GM21367 (cell line): ENCODE data around the gene PRDX5.
"Not testable (repeated sequence)": the region's sequence is repeated elsewhere in the genome, so short reads cannot be mapped to it uniquely, and the experiment has no call there.

Experiments
- ATAC-seq: cut with Tn5 transposase; IDR thresholded peaks from one replicate; pipeline ENCODE4 v1.9.1; 2021; ENCODE audit not compliant: unreplicated experiment

Gene PRDX5

DNA sequence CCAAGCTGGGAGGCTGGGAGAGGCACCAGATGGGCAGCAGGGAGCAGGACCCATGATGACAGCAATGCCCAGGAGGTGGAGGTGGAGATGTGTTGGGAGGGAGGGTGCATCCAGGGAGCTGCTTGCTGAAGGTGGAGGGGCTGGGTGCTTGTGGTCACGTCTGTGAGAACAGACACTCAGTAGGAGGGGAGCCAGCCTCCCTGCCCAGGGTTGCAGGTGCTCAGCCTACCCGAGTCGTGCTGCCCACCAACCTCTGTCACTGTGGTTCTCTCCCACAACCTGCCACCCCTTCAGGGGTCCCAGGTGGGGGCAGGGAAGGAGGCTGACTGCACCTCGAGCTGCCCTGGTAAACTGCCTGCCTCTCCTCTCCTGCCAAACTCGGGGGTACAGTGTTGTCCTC, 5.5 kb downstream of the PRDX5 start:
- no peak for ATAC-seq

DNA sequence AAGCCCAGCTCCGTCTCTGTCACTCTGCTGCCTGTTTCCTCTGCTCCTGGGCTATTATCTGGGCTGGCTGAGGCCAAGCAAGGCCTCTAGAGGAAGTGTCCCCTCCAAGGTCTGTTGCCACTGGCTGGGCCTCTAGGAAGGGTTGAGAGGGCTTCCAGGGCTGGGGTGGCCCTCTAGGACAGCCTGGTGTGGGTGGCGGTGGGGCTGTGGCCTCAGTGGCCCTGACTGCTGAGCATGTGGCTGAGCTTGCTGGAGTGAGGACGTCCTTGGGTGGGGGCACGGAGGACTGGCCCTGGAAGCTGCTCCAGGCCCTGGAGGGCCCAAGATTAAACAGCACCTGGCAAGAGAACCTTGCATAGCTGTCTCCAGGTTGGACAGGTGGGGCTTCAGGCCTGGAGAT, 6.1 kb downstream of the PRDX5 start:
- not testable (repeated sequence) for ATAC-seq

DNA sequence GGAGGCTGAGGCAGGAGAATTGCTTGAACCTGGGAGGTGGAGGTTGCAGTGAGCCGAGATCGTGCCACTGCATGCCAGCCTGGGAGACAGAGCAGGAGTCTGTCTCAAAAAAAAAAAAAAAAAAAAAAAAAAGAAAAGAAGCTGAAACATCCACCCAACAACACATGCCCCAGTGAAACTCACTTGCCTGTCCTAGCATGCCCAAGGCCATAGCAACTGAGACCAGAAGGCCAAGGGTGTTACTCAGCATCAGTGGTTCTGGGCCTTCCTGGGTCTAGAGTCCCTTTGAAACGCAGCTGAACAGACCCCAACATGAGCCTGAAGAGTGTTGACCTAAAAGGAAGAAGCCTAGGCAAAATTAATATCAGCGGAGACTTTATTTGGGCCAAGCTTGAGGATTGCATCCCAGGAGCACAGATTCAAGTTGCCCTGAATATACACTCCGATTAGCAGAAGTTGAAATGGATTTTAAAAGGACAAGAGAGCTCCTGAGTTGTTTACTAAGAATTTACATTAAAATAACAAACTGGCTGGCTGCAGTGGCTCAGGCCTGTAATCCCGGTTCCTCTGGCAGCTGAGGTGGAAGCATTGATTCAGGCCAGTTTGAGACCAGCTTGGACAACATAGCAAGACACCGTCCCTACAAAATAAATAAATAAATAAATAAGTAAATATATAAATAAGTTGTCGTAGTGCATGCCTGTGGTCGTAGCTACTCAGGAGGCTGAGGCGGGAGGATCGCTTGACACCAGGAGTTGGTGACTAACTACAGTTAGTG, 7.0 kb downstream of the PRDX5 start:
- ATAC-seq = no peak

DNA sequence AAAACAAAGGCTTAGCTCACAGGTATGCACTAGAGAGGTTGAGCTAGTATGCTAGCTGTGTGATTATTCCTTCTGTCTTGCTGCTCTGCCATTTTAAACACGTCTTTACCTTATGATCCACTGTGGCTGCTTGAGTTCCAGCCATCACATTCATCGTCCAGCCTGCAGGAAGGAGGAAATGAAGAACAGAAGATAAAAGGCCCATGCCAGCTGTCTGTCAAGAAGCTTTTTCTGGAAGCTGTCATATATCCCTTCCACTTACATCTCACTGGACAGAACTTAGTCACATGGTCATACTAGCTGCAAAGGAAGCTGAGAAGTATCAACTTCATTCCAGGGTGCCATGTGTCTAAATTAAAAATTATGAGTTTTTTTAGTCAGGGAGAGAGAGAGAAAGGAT, 9.5 kb downstream of the PRDX5 start:
- ATAC-seq = no peak

DNA sequence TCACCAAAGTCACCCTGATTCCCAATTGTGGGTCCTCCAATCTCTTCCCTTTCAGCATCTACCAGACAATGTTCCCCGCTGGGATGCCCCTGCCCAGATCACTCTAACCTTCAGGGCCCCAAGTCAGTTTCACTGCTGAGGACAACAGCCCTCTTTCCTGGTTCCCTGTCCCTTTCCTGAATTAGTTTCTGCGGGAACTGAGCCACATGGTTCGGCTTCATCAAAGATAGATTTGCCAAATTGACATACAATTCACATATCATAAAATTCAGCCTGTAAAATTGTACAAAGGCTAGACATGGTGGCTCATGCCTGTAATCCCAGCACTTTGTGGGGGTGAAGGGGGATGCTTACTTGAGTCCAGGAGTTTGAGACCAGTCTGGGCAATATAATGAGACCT, 10.1 kb downstream of the PRDX5 start:
- no peak for ATAC-seq

DNA sequence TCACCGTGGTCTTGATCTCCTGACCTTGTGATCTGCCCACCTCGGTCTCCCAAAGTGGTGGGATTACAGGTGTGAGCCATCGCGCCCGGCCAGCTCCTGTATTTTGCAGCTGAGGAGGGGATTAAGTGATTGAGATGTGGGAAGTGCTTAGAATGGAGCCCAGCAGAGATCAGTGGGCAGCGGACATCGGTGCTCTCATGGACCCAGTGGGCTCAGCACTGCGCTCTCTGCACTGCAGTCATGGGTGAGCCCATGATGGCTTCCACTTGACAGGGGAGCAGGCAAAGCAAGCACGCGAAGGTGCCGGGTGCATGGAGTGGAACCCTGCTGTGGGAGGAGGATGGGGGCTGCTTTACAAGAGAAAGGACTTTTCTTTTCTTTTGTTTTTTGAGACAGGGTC, 13.0 kb downstream of the PRDX5 start:
- no peak for ATAC-seq

DNA sequence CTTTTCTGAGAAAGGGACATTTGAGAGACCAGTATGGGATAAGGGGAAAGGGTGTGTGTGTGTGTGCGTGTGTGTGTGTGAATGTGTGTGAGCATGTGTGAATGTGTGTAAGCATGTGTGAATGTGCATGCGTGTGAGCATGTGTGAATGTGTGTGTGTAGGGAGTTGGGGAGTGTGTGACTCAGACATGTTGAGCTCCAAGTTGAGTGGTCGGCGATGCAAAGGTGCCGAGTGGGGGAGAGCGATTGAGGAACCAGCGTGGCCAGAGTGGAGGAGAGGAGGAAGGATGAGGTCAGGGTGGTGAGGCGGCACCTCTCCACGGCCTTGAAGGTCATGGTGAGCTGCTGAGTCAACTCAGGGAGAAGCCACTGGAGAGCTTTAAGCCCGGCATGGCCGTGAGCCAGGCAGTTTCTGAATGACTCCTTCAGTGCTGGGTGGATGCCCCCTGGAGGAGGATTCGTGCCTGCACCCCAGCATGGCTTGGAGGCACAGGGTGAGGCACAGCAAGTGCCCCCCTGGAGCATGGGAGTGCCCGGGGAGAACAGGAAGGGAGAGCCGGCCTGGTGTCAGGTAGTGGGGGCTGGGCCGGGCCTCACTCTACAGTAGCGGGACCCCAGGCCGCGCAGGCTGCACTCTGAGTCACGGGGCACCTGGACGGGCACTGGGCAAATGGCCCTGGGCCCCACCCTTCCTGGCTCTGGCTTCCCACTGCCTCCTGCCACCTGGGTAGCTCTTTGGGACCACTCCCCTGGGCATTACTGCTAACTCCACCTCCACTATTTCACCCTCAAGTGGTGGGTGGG, 13.8 kb downstream of the PRDX5 start:
- no peak for ATAC-seq

DNA sequence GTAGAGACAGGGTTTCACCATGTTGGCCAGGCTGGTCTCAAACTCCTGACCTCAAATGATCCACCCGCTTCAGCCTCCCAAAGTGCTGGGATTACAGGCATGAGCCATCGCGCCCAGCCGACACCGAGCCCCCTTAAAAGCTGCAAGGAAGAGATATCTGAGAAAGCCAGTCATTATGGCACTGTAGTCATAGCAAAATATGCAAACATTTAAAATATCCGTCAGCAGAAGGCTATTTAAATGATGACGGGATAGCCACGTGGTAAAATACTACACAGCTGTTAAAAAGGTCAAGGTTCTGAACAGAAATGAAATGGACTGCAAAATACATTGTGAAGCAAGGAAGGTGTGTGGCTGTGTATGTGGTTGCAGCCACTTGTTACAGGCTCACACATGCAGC, 15.6 kb downstream of the PRDX5 start:
- ATAC-seq = no peak

DNA sequence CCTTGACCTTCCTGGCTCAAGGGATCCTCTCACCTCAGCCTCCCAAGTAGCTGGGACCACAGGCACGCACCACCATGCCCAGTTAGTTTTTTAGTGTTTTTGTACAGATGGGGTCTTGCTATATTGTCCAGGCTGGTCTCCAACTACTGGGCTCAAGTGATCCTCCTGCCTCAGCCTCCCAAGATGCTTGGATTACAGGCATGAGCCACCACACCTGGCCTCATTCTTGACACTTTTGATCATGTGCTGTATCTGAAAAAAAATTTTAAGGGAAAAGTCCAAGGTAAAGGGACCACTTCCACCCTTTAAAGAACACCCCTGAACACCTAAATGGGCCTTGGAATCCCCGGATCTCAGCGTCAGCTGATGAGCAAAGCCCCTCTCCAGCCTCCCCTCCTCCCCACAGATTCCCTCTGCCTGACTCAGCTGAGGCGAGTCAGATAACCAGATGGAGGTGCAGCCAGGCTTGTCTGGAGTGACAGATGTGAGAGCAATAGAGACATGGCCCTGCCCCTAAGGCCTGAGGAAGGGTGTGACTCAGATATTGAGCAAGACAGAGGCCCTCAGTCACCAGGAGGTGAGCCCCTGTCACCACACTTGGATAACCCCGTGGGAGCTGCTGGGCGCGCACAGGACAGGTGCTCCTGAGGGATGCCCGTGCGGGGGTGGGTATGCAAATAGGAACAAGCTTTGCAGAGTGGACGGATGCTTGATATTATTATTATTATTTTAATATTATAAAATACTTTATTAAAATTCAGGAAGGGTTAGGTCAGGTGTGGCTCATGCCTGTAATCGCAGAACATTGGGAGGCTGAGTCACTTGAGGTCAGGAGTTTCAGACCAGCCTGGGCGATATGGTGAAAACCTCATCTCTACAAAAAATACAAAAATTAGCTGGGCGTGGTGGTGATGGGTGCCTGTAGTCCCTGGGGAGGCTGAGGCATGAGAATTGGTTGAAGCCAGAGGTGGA, 17.1 kb downstream of the PRDX5 start:
- peak; percentile 60 for ATAC-seq

DNA sequence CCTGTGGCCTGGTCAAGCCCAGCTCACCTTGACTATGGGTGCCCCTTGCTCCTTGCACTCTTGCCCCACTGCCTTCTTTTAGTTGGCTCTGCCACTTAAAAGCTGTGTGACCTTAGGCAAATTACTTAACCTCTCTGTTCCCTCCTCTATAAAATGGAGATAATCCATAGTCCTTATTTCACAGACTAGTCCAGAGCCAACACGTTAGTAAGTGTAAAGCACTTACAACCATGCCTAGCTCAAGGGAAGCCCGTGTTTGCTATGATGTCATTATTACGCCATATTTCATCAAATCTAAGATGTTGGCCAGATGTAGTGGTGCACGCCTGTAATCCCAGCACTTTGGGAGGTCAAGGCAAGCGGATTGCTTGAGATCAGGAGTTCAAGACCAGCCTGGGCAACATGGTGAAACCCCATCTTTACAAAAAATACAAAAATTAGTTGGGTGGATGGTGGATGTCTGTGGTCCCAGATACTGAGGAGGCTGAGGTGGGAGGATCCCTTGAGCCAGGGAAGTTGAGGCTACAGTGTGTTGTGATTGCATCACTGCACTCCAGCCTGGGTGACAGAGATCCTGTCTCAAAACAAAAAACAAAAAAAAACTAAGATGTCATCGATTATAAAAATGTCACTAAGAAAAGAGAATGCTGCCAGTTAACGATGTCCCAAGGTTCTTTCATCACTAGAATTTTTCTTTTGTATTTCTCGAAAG, 19.8 kb downstream of the PRDX5 start:
- no peak for ATAC-seq

DNA sequence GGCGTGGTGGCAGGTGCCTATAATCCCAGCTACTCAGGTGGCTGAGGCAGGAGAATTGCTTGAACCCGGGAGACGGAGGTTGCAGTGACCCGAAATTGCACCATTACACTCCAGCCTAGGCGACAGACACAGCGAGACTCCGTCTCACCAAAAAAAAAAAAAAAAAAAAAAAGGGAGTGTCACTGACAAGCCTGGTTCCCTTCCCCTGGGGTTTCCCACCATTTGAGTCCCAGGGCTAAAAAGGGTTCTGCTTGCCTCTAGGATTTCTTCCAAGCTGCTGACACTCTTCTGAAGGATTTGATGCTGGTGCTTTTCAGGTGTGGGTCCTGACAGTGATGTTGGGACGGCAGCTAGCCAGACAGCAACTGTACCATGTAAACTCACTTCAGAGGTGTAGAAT, 20.8 kb downstream of the PRDX5 start:
- ATAC-seq = no peak

DNA sequence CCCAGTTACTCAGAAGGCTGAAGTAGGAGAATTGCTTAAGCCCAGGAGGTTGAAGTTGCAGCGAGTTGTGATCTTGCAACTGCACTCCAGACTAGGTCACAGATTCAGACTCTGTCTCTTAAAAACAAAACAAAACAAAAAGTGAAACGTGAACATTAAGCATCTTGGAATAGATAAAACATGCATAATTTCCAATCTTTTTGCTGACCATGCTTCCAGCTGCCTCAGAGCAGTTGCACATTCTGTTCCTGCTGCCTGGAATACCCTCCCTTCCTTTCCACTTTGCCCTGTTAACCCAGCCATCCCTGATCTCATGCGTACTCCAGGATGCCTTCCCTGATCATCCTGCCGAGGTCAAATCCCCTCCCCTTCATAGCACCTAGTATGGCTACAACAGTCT, 21.4 kb downstream of the PRDX5 start:
- no peak for ATAC-seq

DNA sequence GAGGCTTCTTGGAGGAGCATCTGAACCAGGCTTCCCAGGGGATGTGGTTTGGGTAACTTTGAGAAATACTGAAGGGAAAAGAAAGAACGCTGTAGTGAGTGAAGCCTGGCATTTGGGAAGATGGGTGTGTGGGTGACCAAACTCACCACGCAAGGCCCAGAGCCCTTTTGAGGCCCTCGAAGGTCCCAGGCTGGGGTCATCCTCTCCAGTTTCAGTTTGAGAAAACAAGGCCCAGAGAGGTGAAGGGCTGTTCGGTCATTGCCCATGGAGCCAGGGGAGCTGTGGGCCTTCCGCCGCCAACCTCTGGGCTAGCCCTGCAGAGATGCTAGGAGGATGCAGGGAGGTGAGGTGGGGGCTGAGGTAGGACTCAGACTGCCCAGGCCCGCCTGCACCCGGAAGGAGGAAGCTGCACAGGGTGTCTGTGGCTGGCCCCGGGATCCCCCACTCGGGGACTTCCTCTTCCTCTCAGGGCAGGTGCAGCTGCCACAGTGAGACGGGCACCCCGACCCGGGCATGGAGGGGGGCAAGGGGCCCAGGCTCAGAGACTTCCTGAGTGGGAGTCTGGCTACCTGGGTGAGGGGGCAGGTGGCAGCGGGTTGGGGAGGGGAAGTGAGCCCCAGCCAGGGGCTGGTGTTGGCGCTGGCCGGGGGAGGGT, 22.0 kb downstream of the PRDX5 start, which contains the start of gene CCDC88B:
Gene CCDC88B (plus strand): TSS at position 451 of the 655 bp plus-strand sequence. CDS start 63 bp downstream, at position 514.
- peak; percentile 42 for ATAC-seq

DNA sequence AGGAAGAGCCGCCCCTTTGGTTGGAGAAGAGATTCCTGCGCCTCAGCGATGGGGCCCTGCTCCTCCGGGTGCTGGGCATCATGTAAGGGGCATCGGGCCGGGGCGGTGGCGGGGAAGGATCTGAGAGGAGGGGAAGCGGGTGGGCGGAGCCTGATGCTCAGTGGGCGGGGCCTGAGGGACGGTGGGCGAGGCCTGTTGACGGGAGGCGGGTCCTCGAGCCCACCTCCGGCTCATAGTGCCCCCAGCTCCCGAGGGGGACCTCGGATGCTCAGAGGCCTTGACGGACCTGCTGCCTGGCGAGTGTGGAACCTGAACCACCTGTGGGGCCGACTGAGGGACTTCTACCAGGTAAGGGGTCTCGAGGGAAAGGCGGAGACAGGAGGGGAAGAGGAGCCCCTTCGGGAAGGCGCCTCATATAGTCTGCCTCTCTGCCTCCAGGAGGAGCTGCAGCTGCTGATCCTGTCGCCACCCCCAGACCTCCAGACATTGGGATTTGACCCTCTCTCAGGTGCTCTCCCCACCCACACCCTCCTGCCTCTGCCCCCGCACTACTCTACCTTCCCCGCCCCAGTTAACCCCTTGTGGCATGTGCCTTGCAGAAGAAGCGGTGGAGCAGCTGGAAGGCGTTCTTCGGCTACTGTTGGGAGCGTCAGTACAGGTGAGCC, 22.9 kb downstream of the PRDX5 start:
- ATAC-seq = no peak

DNA sequence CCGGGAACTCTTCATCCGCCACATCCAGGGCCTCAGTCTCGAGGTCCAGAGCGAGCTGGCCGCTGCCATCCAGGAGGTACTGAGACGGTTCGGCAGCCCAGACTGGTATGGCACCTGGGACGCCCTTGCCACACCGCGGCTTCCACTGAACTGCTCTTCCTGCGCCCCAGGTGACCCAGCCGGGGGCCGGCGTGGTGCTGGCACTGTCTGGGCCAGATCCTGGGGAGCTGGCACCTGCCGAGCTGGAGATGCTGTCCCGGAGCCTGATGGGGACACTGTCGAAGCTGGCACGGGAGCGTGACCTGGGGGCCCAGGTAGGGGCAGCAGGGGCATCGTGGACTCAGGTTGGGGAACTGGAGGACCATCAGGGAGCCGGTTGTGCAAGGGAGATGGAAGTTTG, 23.5 kb downstream of the PRDX5 start:
- no peak for ATAC-seq

DNA sequence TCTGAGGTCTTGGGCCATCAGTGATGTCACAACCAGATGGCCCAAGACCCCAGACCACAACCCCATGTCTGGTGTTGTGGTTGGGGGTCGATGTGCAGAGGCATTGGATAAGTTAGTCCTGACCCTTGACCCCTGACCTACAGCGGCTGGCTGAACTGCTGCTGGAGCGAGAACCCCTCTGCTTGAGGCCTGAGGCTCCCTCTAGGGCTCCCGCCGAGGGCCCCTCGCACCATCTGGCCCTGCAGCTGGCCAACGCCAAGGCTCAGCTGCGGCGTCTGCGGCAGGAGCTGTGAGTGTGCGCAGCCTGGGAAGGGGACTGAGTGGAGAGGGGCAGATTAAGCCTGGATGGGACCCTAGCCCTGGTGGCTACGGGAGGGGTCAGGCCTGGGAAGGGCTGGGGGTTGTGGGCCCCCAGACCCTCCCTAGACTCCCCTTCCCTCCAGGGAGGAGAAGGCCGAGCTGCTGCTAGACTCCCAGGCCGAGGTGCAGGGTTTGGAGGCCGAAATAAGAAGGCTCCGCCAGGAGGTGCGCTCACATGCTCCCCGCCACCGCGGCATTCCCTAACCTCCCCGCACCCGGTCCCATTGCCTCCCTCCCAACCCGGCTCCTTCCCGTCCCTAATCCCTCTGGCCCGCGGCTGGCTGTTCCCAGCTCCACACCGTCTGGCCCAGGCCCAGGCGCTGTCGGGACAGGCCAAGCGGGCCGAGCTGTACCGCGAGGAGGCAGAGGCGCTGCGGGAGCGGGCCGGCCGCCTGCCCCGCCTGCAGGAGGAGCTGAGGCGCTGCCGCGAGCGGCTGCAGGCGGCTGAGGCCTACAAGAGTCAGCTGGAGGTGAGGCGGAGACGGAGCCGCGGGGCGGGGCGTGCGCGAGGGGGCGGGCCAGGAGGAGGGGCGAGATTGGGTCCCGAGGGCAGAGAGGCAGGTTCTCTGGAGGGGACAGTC, 24.2 kb downstream of the PRDX5 start:
- peak; percentile 37 for ATAC-seq

DNA sequence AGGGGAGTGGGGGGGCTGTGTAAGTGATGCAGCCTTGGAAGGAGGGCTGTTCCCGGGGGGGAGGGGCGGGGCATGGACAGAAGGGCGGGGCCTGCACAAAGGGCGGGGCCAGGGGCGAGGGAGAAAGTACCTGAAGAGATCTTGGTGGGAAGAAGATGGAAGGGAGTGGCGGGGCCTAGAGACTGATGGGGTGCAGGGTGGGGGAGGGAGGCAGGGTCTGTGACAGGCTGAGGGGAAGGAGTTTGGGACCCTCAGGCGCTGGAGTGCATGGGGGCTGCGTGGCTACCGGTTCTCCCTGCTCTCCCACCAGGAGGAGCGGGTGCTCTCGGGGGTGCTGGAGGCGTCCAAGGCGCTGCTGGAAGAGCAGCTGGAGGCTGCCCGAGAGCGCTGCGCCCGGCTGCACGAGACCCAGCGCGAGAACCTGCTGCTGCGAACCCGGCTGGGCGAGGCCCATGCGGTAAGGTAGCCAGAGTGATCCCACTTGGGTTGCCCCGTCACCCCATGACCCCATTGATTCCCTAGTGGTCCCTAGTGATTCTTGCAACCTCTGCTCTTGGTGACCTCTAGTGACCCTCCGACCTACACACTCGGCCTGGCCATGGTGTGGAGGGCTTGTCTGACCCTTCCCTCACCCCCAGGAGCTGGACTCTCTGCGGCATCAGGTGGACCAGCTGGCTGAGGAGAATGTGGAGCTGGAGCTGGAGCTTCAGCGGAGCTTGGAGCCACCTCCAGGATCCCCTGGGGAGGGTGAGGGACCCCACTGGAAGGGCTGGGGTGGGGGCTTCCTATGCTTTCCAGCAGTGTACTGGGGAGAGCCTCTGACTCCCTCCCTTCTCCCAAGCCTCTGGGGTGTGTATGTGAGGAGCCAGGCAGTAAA, 25.2 kb downstream of the PRDX5 start:
- ATAC-seq = no peak
